ENCODE data around the gene CIPC.

GRCh38 chr14:77154421-77154820, 56.4 kb downstream of the CIPC start:
- TF ChIP-seq POLR2AphosphoS5 (IDR thresholded peaks at IDR 0.05; ENCODE audit: low read depth, low read length) (no peak), CTCF (IDR thresholded peaks at IDR 0.05 in 2 of 3, conservative IDR thresholded peaks at IDR 0.05 in 1 of 3; ENCODE audit: borderline replicate concordance in 1 of 3, insufficient read depth in 1 of 3, low read depth in 2 of 3, low read length in 2 of 3) (no peak), ATF3 (IDR thresholded peaks at IDR 0.05) (no peak), POLR2A (IDR thresholded peaks at IDR 0.05; ENCODE audit: borderline replicate concordance, extremely low read depth, insufficient read depth, insufficient read length) (no peak), REST (IDR thresholded peaks at IDR 0.05; ENCODE audit: low read depth) (no peak), RAD21 (IDR thresholded peaks at IDR 0.05; ENCODE audit: low read depth) (no peak), EZH2phosphoT487 (IDR thresholded peaks at IDR 0.05; ENCODE audit: borderline replicate concordance) (no peak)
